Stimulated activated CD8-positive, alpha-beta memory T cell treated with anti-CD3 and anti-CD28 coated beads, Interleukin-15, amount 100 ng/mL, for 24 hours (primary cell): ENCODE results near the gene ARMC9.
"Not testable (repeated sequence)": the region's sequence is repeated elsewhere in the genome, so short reads cannot be mapped to it uniquely, and the experiment has no call there.

Experiments used
- DNase-seq: peaks from one replicate; pipeline ENCODE4 v3.0.0-alpha.2; 2020; ENCODE audit warnings: low read depth

Gene ARMC9

DNA sequence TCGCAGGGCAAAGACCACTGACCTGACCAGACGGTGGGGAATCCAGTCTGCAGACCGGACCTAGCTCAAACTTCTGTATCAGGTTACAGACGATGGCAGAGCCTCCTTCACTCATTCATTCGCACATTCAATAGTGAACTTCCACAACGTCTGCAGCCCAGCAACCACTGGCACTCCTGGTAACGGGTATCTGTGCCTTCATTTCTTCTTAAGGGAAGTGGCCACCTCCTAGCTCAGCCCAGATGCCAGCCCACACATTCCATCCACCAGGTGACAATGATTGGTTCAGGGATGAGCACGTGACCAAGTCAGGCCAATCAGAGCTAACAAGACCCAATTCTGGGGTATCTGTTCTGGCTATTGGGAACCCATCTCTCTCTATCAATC lies 15.9 kb upstream of the ARMC9 start:
- DNase-seq, result no peak

DNA sequence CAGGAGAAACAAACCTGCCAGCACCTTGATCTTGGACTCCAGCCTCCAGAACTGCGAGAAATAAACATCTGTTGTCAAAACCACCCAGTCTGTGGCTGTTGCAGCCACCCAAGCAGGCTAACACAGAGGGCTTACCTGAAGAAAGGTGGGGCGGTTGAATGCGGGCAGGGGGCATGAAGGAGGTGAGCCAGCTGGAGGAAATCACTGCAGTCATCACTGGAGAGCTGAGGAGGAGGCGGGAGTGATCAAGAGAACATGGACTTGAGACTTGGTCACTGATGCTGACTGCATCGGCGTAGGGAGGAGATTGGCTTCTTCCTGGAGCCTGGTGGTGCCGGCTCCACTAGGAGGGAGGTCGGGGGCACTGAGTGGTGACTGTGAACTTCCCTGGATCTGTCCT lies 14.6 kb upstream of the ARMC9 start:
- DNase-seq, result no peak

DNA sequence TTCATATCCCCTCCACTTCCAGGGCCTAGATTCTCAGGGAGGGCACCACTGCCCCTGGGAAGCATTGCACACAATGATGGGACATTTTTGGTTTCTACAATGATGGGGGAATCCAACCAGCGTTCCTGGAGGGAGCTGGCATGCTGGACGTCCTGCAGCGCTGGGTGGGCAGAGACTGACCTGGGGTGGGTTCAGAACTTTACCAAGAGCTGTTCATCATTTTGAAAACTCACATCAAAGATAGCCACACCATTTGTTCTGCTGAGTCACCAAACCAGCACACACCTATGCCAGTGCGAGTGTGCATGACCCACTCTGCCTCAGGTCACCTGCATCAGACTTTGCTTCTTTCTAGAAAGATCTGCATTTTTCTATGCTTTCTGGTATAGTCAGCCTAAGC lies 14.1 kb upstream of the ARMC9 start:
- no peak for DNase-seq

DNA sequence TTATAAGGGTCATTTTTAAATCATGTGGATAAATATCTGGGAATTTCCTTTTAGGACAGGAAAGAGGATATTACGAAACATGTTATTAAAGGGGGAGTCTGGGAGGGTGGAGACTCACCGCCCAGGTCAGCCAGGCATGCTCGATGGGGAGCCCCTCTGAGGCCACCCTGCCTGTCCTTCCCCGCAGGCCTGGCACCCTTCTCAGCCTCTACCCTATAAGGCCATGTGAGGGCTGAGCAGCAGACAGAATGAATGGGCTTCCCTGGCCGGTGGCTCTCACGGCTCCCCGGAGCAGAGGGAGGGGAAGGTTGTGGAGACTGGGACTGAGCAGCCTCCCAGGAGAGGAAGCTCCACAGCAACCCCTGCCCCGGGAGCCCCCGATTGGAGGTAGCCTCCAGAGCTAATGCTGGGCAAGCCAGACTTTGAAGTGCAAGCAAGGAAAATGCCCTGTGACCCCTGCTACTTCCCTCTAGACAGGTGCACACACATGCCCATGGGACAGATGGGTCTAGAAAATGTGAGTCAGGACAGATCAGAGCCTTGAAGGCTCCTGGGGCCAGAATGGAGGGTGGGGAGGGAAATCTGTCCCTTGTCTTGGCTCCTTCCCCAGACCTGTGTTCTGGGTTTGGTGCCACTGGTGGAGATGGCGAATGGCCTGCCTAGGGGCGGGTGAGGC lies 13.2 kb upstream of the ARMC9 start:
- DNase-seq, result no peak

DNA sequence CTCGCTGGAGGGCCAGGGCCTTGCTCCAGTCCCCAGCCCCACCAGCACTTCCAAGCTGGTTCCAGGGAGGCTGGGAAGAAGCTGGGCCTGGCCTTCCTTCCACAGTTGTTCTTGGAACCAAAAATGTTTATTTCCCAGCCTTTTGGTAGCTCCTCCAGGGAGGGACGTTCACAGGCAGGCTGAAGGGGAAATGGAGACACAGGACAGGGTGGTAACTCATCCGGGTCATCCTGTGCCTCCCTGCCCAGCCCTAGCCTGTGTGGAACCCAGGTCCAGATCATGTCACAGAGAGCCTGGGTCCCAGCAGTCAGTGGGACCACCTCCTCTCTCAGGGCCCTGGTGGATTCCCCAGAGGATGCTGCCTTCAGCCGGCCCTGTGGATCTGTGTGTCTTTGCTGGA lies 12.5 kb upstream of the ARMC9 start:
- DNase-seq, result no peak

DNA sequence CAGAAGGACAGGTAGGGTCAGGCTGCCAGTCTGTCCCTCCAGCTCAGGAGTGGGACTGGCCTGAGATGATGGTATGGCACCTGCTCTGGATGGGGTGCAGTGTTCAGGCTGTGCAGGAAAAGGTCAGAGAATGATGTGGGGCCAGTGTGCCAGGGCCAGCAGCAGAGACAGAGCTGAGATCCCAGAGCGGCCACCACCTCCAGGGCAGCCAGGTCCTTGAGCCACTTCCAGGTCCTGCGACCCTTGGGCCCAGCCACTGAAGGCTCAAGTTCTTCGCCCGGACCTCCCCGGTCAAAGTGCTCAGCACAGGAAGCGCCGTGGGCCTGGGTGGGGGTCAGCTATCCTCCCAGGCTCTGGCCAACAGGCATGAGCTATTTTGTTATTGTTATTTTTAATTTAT lies 12.1 kb upstream of the ARMC9 start:
- DNase-seq, result no peak

DNA sequence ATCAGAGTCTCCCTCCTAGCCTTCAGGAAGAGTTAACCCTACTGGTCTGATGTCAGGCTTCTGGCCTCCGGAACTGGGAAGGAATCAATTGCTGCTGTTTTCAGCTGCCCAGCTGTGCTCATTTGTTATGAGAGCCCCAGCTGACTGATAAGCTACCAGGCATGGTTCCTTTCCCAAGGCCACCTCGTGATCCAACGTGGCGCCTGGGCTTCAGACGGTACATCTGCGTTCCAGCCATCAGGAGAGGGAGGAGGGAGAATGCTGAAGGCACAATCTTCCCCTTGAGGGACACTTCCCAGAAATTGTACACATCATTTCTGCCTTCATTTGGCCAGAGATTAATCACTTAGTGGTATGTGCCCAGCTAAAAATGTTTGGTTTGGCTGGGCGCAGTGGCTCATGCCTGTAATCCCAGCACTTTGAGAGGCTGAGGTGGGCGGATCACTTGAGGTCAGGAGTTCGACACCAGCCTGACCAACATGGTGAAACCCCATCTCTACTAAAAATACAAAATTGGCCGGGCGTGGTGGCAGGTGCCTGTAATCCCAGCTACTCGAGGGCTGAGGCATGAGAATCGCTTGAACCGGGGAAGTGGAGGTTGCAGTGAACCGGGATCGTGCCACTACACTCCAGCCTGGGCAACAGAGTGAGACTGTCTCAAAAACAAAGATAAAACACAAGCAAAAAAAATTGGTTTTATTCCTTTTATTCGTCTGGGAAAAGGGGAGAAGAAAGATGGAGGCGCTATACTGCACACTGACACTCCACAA lies 10.5 kb upstream of the ARMC9 start:
- DNase-seq, result no peak

DNA sequence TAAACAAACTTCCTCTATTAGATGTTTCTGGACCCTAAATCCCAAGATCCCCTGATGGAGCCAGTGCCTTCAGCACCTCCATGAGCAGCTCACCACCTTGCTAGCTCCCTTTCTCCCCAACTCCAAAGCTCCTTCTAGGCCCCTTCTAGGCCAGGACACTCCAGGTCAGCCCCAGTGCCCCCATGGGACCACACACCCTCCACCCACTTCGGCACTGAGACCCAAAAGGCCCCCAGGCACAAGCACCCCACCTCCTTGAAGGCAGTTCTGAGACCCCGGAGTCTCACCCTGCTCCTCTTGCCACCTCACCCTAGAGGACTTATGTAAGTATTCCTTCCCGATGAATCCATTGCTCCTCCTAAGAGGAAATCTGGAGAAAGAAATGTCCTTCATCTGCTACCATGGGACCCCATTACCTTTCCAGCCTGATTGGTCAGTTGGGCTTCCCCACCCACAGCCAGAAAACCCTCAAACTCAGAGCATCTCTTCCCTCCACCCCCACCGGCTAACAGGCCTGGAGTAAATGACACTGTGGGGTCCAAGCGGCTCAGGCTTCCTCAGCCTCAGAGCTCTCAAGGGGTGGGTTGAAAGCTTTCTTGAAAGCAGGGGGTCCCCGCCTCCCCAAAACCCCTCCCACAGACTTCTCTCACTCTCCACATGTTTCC lies 9.8 kb upstream of the ARMC9 start:
- no peak for DNase-seq

DNA sequence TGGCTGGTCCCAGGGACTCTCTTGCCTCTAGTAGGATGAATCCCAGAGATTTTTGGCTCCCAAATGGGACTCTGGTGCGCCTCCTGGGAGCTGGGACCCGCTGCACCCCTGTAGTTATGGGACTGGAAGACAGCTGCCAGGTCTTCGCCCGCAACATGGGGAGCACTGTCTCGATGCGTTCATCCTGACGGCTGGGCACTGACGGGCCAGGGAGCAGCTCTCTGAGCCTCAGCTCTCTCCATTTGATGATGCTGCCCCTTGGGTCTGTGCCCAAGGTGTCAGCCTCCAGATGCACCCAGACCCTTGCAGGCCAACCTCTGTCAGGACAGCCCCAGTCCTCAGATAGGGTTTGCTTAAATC lies 9.3 kb upstream of the ARMC9 start:
- no peak for DNase-seq

DNA sequence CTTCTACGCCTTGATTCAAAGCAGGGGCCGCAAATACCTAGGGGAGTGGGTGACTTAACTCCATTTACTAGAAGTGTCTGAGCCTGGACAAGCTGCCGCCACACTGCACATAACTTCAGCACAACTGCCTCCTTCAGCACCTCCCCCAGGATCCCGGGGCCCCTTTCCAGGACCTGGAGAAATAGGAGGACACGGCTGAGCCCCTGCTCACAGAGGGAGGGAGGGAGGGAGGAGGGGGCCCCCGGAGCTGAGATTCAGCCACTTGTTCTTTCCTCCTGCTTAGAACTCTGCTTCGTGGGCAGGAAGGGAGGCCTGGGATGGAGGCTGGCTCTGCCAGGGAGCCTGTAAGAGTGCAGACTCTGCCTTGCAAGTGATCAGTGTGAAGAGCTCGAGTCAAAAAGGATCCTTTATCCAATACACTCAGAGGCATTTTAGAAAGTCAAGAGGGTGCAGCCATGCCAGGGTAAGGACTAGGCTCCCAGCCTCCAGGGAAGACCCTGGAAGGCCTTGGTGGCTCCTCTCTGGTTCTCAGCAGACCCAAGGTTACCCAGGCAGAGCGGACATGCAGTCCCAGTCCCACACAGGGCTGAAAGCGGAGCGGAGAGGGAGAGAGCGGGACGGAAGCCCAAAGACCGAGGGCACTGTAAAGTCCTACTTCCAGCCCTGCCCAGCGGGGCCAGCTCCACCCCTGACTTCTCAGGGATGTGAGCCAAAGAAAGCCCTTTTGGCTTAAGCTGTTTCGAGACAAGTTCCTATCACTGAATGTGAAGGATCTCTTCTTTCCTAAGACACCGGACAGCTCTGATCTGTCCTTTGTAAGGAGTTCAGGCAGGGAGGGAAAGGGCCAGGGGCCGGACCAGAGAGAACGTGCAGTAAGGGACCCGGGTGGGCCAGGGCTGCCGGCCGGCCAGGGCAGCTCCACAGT lies 8.6 kb upstream of the ARMC9 start:
- DNase-seq, result no peak

DNA sequence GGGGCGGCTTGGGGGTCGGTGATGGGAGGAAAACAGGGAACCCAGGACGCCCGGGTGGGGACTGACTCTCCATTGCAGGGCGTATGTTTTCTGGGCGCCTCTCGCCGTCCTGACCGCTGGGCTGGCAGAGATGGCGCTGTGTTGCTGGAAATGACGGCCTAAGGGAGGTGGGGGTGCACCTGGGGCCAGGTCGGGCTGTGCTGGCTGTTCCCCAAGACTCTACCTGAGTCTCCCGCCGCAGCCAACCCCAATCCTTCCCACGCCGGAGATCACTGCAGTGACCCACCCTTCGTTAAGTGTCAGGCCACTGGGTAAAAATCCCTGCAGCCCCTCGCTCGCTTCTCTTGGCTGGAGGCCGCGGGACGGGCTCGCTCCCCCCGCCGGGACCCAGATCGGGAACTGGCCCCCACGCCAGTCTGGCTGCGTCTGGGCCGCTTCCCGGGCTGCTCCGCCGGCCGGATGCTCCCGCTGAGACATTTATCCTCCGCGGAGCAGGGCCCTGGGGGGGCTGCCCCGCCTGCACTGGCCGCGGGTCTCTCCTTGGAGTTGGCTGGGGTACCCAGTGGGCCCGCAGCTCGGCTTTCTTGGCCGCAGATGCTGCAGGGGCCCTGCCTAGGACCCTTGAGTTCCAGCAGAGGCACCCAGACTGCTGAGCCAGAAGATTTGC lies 7.8 kb upstream of the ARMC9 start:
- no peak for DNase-seq

DNA sequence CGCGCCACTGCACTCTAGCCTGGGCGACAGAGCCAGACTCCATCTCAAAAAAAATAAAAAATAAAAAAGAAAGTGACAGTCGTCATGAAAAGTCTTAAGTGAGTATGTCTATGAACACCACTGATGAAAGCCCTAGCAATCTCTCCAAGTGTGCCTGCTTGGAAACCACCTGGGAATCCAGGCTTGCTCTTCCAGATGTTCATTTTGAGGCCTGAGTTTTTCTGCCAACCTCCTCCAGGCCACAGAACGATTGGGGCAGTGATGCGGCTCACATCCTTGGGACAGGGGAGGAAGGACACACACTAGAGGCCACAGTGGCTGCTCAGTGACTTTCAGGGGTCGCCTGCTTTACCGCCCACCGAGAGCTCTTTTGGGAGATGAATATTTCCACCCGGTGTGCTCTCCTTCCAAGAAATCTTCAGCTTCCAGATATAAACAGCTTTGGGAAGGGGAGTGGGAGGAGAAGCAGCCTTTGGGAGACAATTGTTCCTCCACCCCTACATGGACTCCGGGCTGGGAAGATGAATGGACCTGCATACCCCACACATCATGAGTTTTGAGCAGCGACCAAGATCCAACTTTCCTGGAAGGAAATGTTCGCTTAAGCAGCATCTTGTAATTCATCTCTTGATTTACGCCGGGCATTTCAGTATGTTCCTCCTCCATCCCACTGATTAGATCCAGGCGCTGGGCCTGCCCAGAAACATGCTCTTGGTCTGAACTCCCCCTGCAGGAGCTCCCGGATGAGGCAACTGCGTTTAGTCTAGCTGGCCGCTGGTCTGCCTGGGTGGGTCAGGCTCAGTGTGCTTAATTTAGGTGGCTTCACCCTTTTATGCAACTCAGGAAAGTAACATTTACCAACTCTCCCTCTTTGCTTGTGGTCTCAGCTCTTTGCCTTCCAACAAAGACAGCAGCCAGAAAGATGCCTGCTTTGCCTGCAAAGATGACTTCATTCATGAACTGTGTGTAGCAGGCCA lies 6.2 kb upstream of the ARMC9 start:
- no peak for DNase-seq

DNA sequence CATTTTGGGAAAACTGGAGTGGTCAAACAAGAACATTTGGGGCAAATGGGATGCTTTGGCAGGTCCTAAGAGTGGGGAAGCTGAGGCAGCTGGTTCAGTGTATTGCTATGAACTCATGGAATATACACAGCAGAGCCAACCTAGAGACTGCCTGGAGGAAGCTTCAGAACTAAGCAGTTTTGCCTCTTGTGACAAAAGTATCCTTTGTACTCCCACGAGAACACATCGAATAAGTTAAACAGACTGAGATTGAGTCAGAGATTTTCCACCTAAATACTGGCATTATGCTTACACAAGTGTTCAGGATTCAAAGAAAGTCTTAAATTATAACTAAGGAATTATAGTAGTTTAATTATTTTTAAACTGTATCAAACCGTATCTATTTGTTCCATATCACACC lies 5.2 kb upstream of the ARMC9 start:
- DNase-seq, result no peak

DNA sequence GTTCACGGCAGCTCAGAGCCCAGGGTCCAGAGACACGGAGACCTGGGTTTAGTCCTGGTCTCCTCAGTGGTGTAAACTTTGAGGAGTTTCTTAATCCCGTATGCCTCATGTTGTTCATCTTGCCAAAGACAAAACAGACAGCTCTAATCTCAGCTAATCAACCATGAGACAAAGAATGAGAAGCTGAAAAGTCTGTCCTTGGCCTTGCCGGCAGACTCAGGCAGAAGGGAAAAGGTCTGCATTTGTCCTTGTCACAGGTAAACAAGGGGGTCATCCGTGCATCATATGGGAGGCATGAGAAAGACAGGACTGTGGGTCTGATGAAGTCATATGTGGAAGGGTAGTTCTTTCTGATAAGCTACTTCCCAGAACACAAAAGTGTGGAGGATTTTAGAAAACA lies 1.8 kb upstream of the ARMC9 start:
- no peak for DNase-seq

DNA sequence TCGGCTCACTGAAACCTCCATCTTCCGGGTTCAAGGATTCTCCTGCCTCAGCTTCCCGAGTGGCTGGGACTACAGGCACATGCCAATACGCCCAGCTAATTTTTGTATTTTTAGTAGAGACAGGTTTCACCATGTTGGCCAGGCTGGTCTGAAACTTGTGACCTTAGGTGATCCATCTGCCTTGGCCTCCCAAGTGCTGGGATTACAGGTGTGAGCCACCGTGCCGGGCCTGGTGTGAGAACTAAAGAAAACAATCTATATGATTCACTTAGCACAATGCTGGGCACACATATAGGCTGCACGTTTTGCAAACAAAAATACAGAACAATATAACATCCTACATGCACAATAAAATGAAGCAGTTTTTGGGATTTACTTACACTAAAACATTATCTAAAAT lies 1.2 kb upstream of the ARMC9 start:
- DNase-seq, result not testable (repeated sequence)

DNA sequence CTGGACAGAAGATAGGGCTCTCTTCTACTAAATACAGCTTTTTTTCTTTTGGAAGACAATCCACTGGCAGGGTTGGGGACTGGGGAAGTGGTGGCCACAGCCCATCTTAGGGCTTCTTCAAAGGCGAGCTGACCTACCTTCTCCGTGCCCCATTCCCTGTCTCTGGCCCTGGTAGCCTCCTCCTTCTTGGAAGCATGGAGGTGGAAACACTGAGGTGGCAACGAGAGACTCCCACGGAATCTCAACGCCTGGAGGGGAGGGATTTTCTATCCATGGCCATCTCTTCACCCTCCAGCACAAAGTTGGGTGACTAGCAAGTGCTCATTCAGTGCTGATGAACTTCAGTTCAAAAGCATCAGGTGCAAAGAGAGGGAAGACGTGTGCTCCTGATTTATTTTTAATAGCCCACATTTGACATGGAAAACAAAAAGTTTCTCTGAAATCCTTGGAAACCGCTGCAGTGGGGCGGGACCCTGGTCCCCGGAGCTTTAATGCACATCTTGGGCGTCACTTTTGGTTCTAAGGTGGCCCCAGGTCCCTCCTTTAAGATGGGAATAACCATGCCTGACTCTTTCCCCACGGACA lies 633 bp upstream of the ARMC9 start:
- no peak for DNase-seq

DNA sequence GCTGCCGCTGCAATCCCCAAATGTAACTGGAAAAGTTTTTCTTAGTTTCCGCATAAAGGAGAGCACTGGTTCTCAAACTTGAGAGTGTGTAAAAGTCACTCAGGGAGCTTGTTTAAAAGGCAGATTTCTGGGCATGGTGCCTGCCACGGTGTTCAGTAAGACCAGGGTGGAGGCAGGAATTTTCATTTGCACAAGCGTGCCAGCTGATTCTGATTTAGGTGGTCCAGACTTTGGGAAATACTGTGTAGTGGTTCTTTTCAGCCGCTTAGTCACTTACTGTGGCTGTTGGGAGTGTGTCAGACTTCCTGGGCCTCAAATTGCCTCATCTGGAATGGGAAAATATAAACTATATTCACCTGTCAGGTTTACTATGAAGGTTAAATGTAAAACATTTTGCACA lies 788 bp downstream of the ARMC9 start:
- no peak for DNase-seq

DNA sequence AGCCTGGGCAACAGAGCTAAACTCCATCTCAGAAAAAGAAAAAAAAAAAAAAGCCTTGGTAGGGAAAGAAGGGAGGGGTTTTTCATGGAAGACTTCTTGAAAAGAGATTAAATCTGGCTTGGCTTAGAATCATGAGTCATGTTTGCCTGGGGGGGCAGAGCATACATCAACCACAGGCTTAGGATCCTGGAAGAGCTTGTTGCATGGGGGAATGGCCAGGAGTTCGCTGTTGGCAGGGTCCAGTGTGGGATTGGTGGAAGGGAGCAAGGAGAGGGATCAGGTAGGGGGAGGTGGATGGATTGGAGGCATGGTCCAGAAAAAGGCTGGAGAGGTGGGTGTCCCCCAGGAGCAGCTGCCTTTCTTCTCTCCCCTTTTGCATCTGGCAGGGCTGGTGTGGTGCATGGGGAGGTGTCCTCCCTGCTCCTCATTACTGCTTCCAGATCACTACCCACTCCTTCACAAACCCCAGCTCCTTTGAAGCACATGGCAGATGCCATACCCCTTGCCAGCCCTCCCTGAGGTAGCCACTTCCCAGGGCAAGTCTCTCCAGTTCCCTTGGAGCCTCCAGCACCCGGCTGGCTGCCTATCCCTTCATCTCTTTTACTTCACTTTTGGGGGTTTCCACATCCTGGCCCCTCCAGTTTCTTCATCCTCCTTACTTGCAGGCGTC lies 2.5 kb downstream of the ARMC9 start:
- no peak for DNase-seq

DNA sequence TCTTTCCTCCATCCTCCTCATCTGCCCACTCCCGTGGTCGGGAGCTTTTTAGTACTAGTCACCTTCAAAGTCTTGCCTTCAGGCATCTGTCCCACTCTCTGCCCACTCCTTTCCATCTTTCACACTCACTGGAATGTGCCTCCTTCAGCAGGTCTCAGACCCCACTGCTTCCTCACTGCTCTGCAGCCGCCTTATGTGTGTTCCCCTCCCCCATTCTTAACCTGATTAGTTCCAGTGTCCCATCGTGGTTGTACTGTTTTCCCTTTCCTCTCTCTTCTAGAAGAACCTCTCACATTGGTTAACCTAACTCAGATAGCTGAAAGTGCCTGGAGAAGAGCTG lies 3.0 kb downstream of the ARMC9 start:
- DNase-seq, result no peak

DNA sequence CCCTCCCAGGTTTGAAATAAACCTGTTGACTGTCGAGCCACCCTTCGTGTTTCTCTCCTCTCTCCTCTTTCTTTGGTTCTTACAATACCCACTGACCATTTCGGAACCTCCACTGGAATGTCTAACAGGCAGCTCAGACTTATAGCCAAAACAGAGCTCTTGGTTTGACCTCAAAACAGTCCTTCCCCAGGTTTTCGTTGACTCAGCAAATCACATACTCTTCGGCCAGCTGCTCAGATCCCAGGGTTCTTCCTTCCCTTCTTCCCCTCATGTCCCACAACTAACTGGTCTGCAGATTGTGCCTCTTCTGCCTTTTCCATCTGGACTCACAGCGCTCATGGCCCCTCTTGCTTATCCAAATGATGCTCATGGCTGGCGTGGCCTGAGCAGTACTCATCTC lies 4.7 kb downstream of the ARMC9 start:
- no peak for DNase-seq
